ENCODE results near the gene WRAP73. TPM values are rescaled to one million over a fixed set of nuclear protein-coding genes. Genes with fewer than 3 reads are reported as not detected.

Gene WRAP73
- total RNA-seq, 2 donors from 2014 or later = 22.1 to 24.9 TPM

GRCh38 chr1:3642919-3643675, 6.8 kb downstream of the WRAP73 start:
- DNase-seq (ENCODE audit: low spot score) (no peak), ATAC-seq (ENCODE audit: insufficient number of reproducible peaks, low FRiP score, low read depth) (no peak)
- Histone ChIP-seq H3K27ac (no peak overlapping the region), H3K27me3 (replicated peaks; ENCODE audit: insufficient read depth) (no peaks in the 10 kb centered on the region), H3K9me3 (no peaks in the 10 kb centered on the region), H3K4me3 (no peak overlapping the region), H3K4me1 (ENCODE audit: control insufficient read depth in 1 of 2, low read depth in 2 of 2) (no peaks in the 10 kb centered on the region), H3K36me3 (peaks cover 55% of the 10 kb centered on the region)
- no peak for TF ChIP-seq CTCF (IDR thresholded peaks at IDR 0.05)

GRCh38 chr1:3641816-3642215, 8.1 kb downstream of the WRAP73 start:
- no peak overlapping the region for H3K4me3 ChIP-seq
- no peak for DNase-seq (ENCODE audit: low spot score)
- peaks cover 62% of the 10 kb centered on the region for H3K36me3 ChIP-seq
- H3K27me3 ChIP-seq (replicated peaks; ENCODE audit: insufficient read depth) = no peaks in the 10 kb centered on the region
- no peaks in the 10 kb centered on the region for H3K4me1 ChIP-seq (ENCODE audit: control insufficient read depth in 1 of 2, low read depth in 2 of 2)
- no peak overlapping the region for H3K27ac ChIP-seq
- H3K9me3 ChIP-seq = no peaks in the 10 kb centered on the region
- no peak for TF ChIP-seq CTCF (IDR thresholded peaks at IDR 0.05)
- no peak for ATAC-seq (ENCODE audit: insufficient number of reproducible peaks, low FRiP score, low read depth)

GRCh38 chr1:3641046-3641760, 8.7 kb downstream of the WRAP73 start:
- H3K27me3 ChIP-seq (replicated peaks; ENCODE audit: insufficient read depth) = no peaks in the 10 kb centered on the region
- H3K36me3 ChIP-seq = peaks cover 62% of the 10 kb centered on the region
- no peaks in the 10 kb centered on the region for H3K9me3 ChIP-seq
- H3K4me1 ChIP-seq (ENCODE audit: control insufficient read depth in 1 of 2, low read depth in 2 of 2) = no peaks in the 10 kb centered on the region
- no peak overlapping the region for H3K27ac ChIP-seq
- no peak for TF ChIP-seq CTCF (IDR thresholded peaks at IDR 0.05)
- no peak overlapping the region for H3K4me3 ChIP-seq
- DNase-seq (ENCODE audit: low spot score) (no peak), ATAC-seq (ENCODE audit: insufficient number of reproducible peaks, low FRiP score, low read depth) (no peak)

- ATAC-seq (ENCODE audit: insufficient number of reproducible peaks, low FRiP score, low read depth) (no peak), DNase-seq (ENCODE audit: low spot score) (no peak)
- Histone ChIP-seq H3K9me3 (no peaks in the 10 kb centered on the region), H3K4me3 (no peak overlapping the region), H3K4me1 (ENCODE audit: control insufficient read depth in 1 of 2, low read depth in 2 of 2) (no peaks in the 10 kb centered on the region), H3K27me3 (replicated peaks; ENCODE audit: insufficient read depth) (no peaks in the 10 kb centered on the region), H3K36me3 (peaks cover 60% of the 10 kb centered on the region), H3K27ac (no peak overlapping the region)
- no peak for TF ChIP-seq CTCF (IDR thresholded peaks at IDR 0.05)
Observed at GRCh38 chr1:3640121-3640837, 9.6 kb downstream of the WRAP73 start.

GRCh38 chr1:3639397-3639911, 10.4 kb downstream of the WRAP73 start:
- Histone ChIP-seq H3K36me3 (peaks cover 59% of the 10 kb centered on the region), H3K4me3 (no peak overlapping the region), H3K27me3 (replicated peaks; ENCODE audit: insufficient read depth) (no peaks in the 10 kb centered on the region), H3K27ac (no peak overlapping the region), H3K4me1 (ENCODE audit: control insufficient read depth in 1 of 2, low read depth in 2 of 2) (no peaks in the 10 kb centered on the region), H3K9me3 (no peaks in the 10 kb centered on the region)
- no peak for TF ChIP-seq CTCF (IDR thresholded peaks at IDR 0.05)
- ATAC-seq (ENCODE audit: insufficient number of reproducible peaks, low FRiP score, low read depth) (no peak), DNase-seq (ENCODE audit: low spot score) (no peak)

Data from thoracic aorta (tissue), 2 donors.